Mesendoderm (in vitro differentiated cells): ENCODE results near the gene SDK1.

Experiments used
- DNase-seq: peaks from one replicate; pipeline ENCODE4 v3.0.0; 2013
- H2AK5ac ChIP-seq: 2 replicates; pipeline ENCODE4 v1.6.1; 2013; ENCODE audit warnings: low read length, inconsistent platforms
- H2BK120ac ChIP-seq: 2 replicates; pipeline ENCODE4 v1.6.1; 2013; ENCODE audit warnings: low read depth, mild to moderate bottlenecking, low read length, moderate library complexity, mixed read lengths
- H2BK15ac ChIP-seq: replicated peaks from 2 replicates; pipeline ENCODE4 v1.6.1; 2013; ENCODE audit warnings: low read depth, mild to moderate bottlenecking, moderate library complexity
- H2BK5ac ChIP-seq: 2 replicates; pipeline ENCODE4 v1.6.1; 2013; ENCODE audit warnings: low read length, inconsistent platforms
- H3K18ac ChIP-seq: 2 replicates; pipeline ENCODE4 v1.6.1; 2013; ENCODE audit warnings: mild to moderate bottlenecking, low read length, mixed read lengths
- H3K23ac ChIP-seq: one replicate; pipeline ENCODE4 v1.6.1; 2013; ENCODE audit warnings: low read length
- H3K27ac ChIP-seq: 2 replicates; pipeline ENCODE4 v1.5.1; 2013; ENCODE audit warnings: low read depth, mild to moderate bottlenecking, inconsistent platforms, low read length, moderate library complexity
- H3K27me3 ChIP-seq: 2 replicates; pipeline ENCODE4 v1.6.1; 2013; ENCODE audit warnings: low read length, control low read depth, mild to moderate bottlenecking, inconsistent platforms; ENCODE audit not compliant: insufficient read depth, poor library complexity
- H3K36me3 ChIP-seq: 2 replicates; pipeline ENCODE4 v1.6.1; 2013; ENCODE audit warnings: low read length, inconsistent platforms; ENCODE audit not compliant: control insufficient read depth, insufficient read depth
- H3K4ac ChIP-seq: one replicate; pipeline ENCODE4 v1.6.1; 2013; ENCODE audit warnings: low read depth, mild to moderate bottlenecking, low read length, moderate library complexity
- H3K4me1 ChIP-seq: 2 replicates; pipeline ENCODE4 v1.6.1; 2013; ENCODE audit warnings: low read depth, low read length, inconsistent platforms; ENCODE audit not compliant: control insufficient read depth
- H3K4me2 ChIP-seq: 2 replicates; pipeline ENCODE4 v1.6.1; 2013; ENCODE audit warnings: low read length
- H3K4me3 ChIP-seq: 2 replicates; pipeline ENCODE4 v1.5.1; 2013; ENCODE audit warnings: mild to moderate bottlenecking, low read length
- H3K56ac ChIP-seq: one replicate; pipeline ENCODE4 v1.6.1; 2013; ENCODE audit warnings: low read length
- H3K79me1 ChIP-seq: 2 replicates; pipeline ENCODE4 v1.6.1; 2013; ENCODE audit warnings: low read length, inconsistent platforms
- H3K79me2 ChIP-seq: 2 replicates; pipeline ENCODE4 v1.6.1; 2013; ENCODE audit warnings: mild to moderate bottlenecking, low read length; ENCODE audit not compliant: control insufficient read depth, insufficient read depth
- H3K9ac ChIP-seq: 2 replicates; pipeline ENCODE4 v1.6.1; 2013; ENCODE audit warnings: low read length, inconsistent platforms
- H4K5ac ChIP-seq: one replicate; pipeline ENCODE4 v1.6.1; 2013; ENCODE audit warnings: low read length
- H4K8ac ChIP-seq: one replicate; pipeline ENCODE4 v1.6.1; 2013; ENCODE audit warnings: low read depth, mild to moderate bottlenecking, control low read depth, low read length, moderate library complexity
- WGBS: extraction: QIAGEN DNeasy Blood & Tissue Kit; methylation state at CpG from one replicate; pipeline ENCODE4 v1.1.7; 2013; ENCODE audit warnings: low lambda C conversion rate, missing lambda C conversion rate; ENCODE audit not compliant: insufficient coverage; ENCODE audit errors: extremely low coverage; 5-methylcytosine and 5-hydroxymethylcytosine counted together

Gene SDK1

GRCh38 chr7:4143511-4144171 lies 842.6 kb downstream of the SDK1 start:
- H3K4me1 ChIP-seq, result no peaks in the 10 kb centered on the region

GRCh38 chr7:4144172-4144701 lies 843.2 kb downstream of the SDK1 start:
- Histone ChIP-seq H2BK15ac (no peak overlapping the region), H3K4me1 (no peaks in the 10 kb centered on the region), H3K18ac (no peak overlapping the region), H4K5ac (no peak overlapping the region), H2AK5ac (no peak overlapping the region), H3K4me3 (no peak overlapping the region), H3K79me2 (no peaks in the 10 kb centered on the region), H3K27ac (no peak overlapping the region), H3K56ac (peak overlapping the region; percentile 75), H3K79me1 (no peaks in the 10 kb centered on the region), H3K36me3 (no peaks in the 10 kb centered on the region), H4K8ac (no peak overlapping the region), H3K9ac (peak overlapping the region; percentile 49), H3K27me3 (no peaks in the 10 kb centered on the region), H3K4ac (no peak overlapping the region), H2BK120ac (no peak overlapping the region), H3K23ac (no peak overlapping the region), H3K4me2 (peak overlapping the region; percentile 54), H2BK5ac (no peak overlapping the region)
- no CpG with 5 or more reads among the region's 20 CpGs for WGBS
- DNase-seq, result peak; percentile 15

More at GRCh38 chr7:4143511-4144171, 842.6 kb downstream of the SDK1 start:
- Histone ChIP-seq H3K18ac (no peak overlapping the region), H4K8ac (no peak overlapping the region), H3K9ac (no peak overlapping the region), H3K27ac (no peak overlapping the region), H2BK120ac (no peak overlapping the region), H4K5ac (no peak overlapping the region), H3K4ac (no peak overlapping the region), H3K4me2 (no peak overlapping the region), H2AK5ac (no peak overlapping the region), H3K23ac (no peak overlapping the region), H3K79me2 (no peaks in the 10 kb centered on the region), H3K56ac (no peak overlapping the region), H3K27me3 (no peaks in the 10 kb centered on the region), H3K4me3 (no peak overlapping the region), H2BK15ac (no peak overlapping the region), H3K36me3 (no peaks in the 10 kb centered on the region), H2BK5ac (no peak overlapping the region), H3K79me1 (no peaks in the 10 kb centered on the region)
- DNase-seq, result no peak
- WGBS, result no CpG with 5 or more reads among the region's 27 CpGs

- Histone ChIP-seq H3K4me1 (no peaks in the 10 kb centered on the region), H3K18ac (no peak overlapping the region), H3K27me3 (no peaks in the 10 kb centered on the region), H3K79me2 (no peaks in the 10 kb centered on the region), H4K8ac (no peak overlapping the region), H2BK120ac (no peak overlapping the region), H3K36me3 (no peaks in the 10 kb centered on the region), H3K4me3 (no peak overlapping the region), H3K4me2 (peak overlapping the region; percentile 54), H3K56ac (peak overlapping the region; percentile 75), H3K79me1 (no peaks in the 10 kb centered on the region), H4K5ac (no peak overlapping the region), H3K27ac (no peak overlapping the region), H2AK5ac (no peak overlapping the region), H3K4ac (no peak overlapping the region), H2BK5ac (no peak overlapping the region), H3K23ac (no peak overlapping the region), H3K9ac (peak overlapping the region; percentile 49), H2BK15ac (no peak overlapping the region)
- DNase-seq, result peak; percentile 46
- WGBS, result no CpG with 5 or more reads among the region's 25 CpGs
These were observed 843.9 kb downstream of the SDK1 start for GRCh38 chr7:4144811-4145510.

GRCh38 chr7:4145576-4145975 lies 844.5 kb downstream of the SDK1 start:
- Histone ChIP-seq H4K5ac (no peak overlapping the region), H3K4me2 (no peak overlapping the region), H3K79me2 (no peaks in the 10 kb centered on the region), H3K18ac (no peak overlapping the region), H2BK120ac (no peak overlapping the region), H3K56ac (no peak overlapping the region), H3K4ac (no peak overlapping the region), H3K79me1 (no peaks in the 10 kb centered on the region), H2BK15ac (no peak overlapping the region), H2AK5ac (no peak overlapping the region), H3K23ac (no peak overlapping the region), H3K9ac (no peak overlapping the region), H3K36me3 (no peaks in the 10 kb centered on the region), H3K4me1 (no peaks in the 10 kb centered on the region), H3K4me3 (no peak overlapping the region), H3K27me3 (no peaks in the 10 kb centered on the region), H3K27ac (no peak overlapping the region), H4K8ac (no peak overlapping the region), H2BK5ac (no peak overlapping the region)
- no CpG with 5 or more reads among the region's 14 CpGs for WGBS
- DNase-seq, result no peak

GRCh38 chr7:4147926-4148620 lies 847.0 kb downstream of the SDK1 start:
- DNase-seq, result no peak
- Histone ChIP-seq H4K5ac (no peak overlapping the region), H3K4me1 (no peaks in the 10 kb centered on the region), H2AK5ac (no peak overlapping the region), H3K4ac (no peak overlapping the region), H2BK120ac (no peak overlapping the region), H3K4me3 (no peak overlapping the region), H3K36me3 (no peaks in the 10 kb centered on the region), H3K9ac (no peak overlapping the region), H3K79me2 (no peaks in the 10 kb centered on the region), H3K27ac (no peak overlapping the region), H3K4me2 (no peak overlapping the region), H3K23ac (no peak overlapping the region), H2BK5ac (no peak overlapping the region), H2BK15ac (no peak overlapping the region), H4K8ac (no peak overlapping the region), H3K79me1 (no peaks in the 10 kb centered on the region), H3K56ac (no peak overlapping the region), H3K18ac (no peak overlapping the region), H3K27me3 (no peaks in the 10 kb centered on the region)
- WGBS, result no CpG with 5 or more reads among the region's 28 CpGs
